GM19463 (cell line): ENCODE data around the gene DDX39A.
"Not testable (repeated sequence)": the region's sequence is repeated elsewhere in the genome, so short reads cannot be mapped to it uniquely, and the experiment has no call there.

Experiments used
- ATAC-seq: cut with Tn5 transposase; IDR thresholded peaks from one replicate; pipeline ENCODE4 v1.9.1; 2021; ENCODE audit warnings: mild to moderate bottlenecking, moderate library complexity; ENCODE audit not compliant: unreplicated experiment

The DDX39A gene

DNA sequence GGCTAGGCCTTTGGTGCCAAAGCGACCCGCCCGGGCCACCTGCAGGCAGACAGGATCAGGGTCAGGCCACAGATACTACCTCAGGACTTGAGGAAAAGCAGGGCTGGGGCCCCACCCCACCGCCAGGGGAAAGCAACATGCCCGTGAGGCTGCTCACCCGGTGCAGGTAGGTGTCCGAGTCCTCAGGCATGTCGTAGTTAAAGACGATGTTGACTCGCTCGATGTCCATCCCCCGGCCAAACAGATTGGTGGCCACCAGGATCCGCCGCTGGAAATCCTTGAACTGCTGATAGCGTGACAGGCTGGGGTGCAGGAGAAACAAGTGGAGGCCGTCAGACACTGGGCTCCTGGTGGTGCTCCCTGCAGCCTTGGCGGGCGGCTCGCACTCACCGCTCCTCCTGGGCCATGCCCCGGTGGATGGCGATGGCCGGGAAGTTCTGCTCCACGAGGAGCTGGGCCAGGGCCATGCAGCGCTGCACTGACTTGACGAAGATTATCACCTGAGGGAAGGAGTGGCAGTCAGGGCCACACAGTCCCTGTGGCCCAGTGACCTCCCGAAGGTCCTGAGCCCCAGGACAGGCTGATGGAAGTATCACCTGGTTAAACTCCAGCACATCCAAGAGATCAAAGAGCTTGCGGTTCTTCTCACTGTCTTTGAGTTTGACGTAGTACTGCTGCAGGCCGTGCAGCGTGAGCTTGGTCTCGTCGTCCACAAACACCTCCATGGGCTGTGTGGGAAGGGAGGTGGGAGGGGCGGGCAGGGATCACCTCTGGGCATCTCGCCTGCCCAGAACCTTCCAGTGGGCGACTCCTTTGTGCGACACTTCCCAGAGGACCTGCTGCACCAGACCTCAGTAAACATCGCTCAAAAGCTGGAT is 9.8 kb downstream of the DDX39A start:
- ATAC-seq: no peak

GRCh38 chr19:14408491-14409145 is 10.5 kb downstream of the DDX39A start:
- no peak for ATAC-seq

- no peak for ATAC-seq
These were observed 11.3 kb downstream of the DDX39A start for GRCh38 chr19:14407605-14408484.

DNA sequence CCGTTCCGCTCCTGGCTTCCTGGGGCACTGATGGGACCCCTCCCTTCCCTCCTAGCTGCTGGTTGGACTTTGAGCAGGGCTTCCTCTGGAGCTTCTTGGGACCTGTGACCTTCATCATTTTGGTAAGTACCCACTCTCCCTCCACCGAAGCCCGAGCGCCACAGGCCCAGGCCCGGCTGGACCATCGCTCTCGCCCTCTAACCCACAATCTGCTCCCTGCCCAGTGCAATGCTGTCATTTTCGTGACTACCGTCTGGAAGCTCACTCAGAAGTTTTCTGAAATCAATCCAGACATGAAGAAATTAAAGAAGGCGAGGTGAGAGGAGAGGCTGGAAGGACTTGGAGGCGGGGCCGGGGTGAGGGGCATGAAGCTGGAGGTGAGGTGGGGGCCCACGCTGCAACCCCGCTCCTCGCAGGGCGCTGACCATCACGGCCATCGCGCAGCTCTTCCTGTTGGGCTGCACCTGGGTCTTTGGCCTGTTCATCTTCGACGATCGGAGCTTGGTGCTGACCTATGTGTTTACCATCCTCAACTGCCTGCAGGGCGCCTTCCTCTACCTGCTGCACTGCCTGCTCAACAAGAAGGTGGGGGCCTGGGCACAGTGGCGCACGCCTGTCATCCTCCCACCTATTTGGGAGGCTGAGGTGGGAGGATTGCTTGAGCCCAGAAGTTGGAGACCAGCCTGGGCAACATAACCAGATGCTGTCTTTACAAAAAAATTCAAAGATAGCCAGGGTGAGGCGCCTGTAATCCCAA is 12.3 kb downstream of the DDX39A start:
- ATAC-seq: no peak

DNA sequence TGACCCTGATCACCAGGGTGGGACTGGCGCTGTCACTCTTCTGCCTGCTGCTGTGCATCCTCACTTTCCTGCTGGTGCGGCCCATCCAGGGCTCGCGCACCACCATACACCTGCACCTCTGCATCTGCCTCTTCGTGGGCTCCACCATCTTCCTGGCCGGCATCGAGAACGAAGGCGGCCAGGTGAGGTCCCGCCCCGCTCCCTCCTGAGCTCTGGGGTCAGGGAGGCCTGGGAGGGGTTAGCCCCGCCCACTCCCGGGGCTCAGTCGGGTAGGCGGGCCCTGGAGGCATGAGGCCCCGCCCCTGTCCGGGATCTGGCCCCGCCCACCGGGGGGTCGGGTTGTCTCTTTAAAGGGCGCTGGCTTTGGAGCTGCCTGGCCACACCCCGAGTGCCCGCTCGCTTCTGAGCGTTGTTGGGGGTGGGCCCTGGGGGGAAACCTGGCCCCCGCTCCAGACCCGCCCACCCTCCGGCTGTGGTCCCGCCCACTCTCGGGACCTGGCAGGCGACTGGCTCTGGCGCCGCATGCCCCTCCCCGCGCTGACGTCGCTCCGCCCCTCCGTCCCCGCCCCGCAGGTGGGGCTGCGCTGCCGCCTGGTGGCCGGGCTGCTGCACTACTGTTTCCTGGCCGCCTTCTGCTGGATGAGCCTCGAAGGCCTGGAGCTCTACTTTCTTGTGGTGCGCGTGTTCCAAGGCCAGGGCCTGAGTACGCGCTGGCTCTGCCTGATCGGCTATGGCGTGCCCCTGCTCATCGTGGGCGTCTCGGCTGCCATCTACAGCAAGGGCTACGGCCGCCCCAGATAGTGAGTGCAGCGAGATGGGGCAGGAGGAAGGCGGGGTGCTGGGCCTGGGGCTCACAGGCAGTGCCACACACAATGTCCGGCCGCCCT is 13.1 kb downstream of the DDX39A start:
- peak; percentile 74 for ATAC-seq

DNA sequence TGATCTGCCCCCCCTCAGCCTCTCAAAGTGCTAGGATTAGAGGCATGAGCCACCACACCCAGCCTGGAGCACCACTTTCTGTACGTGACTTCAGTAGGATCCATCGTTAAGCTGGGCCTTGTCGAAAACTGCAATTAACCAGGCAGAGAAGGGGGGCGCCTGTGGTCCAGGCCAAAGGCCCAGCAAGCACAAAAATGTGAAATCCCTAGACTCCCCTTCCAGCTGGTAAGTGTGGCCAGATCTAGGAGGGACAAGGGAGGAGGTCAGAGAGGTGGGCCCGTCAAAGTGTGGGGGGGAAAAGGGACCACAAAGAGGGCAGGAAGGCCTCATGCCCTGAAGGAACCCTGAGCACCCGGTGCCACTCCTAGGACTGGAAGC is 13.8 kb downstream of the DDX39A start:
- no peak for ATAC-seq

- no peak for ATAC-seq
These were observed 14.8 kb downstream of the DDX39A start for GRCh38 chr19:14404312-14404711.

GRCh38 chr19:14403145-14403930 is 15.8 kb downstream of the DDX39A start:
- ATAC-seq: not testable (repeated sequence)

DNA sequence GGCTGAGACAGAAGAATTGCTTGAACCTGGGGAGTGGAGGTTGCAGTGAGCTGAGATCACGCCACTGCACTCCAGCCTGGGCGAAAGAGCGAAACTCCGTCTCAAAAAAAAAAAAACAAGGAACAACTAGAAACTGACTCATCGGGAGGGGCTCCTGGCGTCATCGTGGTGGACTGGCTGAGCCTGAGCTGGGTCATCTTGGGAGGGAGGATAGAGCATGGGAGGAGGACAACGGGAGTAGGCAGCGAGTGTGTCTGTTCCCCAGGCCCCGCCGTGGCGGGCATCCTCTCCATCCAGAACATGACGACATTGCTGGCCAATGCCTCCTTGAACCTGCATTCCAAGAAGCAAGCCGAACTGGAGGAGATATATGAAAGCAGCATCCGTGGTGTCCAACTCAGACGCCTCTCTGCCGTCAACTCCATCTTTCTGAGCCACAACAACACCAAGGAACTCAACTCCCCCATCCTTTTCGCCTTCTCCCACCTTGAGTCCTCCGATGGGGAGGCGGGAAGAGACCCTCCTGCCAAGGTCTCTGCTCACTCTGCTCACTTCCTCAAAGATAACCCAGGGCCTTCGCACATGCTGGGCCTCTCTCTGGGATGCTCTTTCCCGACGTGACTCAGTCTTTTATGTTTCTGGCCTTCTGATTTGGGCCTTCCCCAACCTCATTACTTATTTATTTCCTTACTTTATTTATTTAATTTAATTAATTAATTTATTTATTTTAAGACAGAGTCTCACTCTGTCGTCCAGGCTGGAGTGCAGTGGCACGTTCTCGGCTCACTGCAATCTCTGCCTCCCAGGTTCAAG is 16.6 kb downstream of the DDX39A start:
- no peak for ATAC-seq

GRCh38 chr19:14401468-14402195 is 17.5 kb downstream of the DDX39A start:
- no peak for ATAC-seq

- no peak for ATAC-seq
These were observed 18.1 kb downstream of the DDX39A start for GRCh38 chr19:14400951-14401431.

DNA sequence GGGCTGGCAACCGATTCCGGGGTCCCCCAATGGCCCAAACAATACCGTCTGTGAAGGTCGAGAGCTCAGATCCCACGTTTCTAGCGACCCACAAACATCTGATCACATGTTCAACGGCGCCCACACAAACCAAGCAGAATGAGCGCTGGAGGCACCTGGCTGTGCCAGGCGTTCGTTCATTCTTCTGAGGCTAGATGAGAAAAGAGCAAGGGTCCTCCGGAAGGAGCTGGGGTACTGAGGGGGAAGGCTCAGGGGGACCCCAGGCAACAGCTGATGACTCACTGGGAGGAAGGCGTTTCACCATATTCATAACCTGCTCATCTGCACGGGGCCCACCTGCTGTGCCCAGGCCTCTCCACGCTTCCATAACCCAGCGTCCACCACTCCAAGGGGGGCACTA is 22.0 kb downstream of the DDX39A start:
- not testable (repeated sequence) for ATAC-seq

DNA sequence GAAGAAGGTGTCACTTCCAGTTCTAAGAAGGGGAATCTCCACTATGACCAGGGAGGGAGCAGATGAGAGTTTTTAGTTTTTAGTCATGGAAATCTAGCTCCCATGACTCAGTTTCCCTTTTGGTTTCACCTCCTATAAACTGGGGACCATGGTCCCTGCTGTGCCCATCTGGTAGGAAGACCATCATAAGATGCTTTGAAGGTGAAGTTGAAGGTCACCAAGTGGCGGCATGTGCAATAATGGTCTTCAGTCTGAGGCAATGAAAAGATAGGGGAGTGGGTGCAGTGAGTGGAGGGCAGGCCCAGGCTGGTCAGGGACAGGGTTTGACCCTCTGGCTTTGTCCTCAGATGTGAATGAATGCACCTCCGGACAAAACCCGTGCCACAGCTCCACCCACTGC is 22.4 kb downstream of the DDX39A start:
- ATAC-seq: not testable (repeated sequence)

DNA sequence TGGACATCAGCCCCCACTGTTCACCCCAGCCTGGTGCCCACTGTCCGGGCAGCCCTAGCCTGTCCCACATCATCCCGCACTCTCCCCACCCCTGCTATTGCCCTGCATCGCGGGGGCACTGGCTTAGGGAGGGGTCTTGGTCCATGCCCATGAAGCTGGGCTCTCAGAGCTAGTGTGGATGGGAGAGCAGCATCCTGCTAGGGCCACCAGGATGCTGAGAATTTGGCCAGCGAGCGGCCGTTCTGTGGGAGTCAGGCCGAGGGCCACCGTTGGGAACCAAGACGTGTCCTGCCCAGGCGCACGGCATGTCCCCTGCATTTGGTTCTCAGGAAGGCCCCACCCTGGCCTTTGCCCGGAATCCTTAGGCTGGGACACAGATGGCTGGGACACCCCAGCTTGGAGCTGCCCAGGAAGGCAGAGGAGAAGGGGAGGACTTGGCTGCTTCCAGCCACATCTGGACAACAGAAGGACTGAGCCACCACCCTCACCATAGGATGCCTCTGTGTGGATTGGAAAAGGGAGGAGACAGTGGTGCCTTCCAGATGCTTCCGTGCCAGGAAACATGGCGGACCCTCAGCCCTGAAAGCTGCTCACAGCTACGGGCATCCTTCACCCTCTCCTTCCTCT is 23.3 kb downstream of the DDX39A start:
- ATAC-seq: no peak

DNA sequence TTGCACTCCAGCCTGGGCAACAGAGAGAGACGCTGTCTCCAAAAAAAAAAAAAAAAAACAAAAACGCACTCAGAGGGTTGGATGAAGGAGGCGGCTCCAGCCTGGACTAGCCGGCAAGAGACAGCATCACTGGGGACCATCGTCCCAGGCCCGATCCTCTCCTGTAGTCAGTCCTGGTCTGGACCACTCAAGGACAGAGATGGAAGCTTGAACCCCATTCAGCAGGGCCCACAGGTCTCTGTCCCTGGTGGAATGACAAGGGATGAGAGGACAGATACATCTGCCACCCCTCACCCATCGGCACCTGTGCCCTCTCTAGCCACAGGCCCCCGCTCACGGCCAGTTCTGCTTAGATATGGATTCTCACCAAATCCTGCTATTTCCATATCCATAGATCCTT is 23.9 kb downstream of the DDX39A start:
- ATAC-seq: no peak

DNA sequence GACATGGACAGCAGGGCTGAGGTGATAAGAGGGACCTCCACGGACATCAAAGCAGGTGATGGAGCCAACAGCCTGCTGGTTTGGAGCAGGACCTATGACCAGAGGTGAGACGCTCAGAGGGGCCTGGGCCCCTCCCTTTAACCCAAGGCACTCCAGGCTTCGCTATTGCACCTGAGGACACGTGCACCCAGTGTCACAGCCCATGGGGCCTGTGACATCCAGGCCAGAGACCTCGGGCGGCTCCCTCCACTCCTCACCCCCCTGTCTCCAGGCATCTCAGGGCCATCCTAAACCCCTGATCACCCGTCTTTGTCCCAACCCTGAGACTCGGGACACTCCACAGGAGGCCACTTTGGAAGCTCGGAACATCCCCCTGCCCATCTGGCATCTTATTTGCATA is 25.0 kb downstream of the DDX39A start:
- no peak for ATAC-seq

DNA sequence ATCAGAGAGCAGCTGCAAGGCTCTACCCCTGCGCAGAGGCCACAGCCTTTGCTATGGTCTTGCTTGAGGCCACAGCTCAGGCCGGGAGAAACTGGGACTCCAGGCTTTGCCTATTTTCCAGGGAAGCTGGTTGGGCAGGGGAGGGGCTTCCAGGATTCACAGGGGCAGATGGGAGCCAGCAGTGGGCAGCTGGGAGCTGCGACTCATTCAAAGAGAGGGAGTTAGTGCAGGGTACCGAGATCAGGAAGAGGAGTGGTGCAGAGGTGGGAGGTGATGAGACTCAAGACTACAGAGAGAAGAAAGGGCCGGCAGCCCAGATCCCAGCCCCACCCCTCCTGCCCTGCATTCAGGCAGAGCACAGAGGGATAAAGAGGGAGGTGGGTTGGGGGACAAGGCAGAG is 25.8 kb downstream of the DDX39A start:
- ATAC-seq: no peak
